Activated CD8-positive, alpha-beta T cell treated with anti-CD3 and anti-CD28 coated beads for 36 hours (primary cell): ENCODE data around the gene GLG1. TPM values are rescaled to one million over a fixed set of nuclear protein-coding genes. Genes with fewer than 3 reads are reported as not detected.

Experiments used
- ATAC-seq: fragments of 200-7000 bp; cut with Tn5 transposase; one replicate; pipeline ENCODE4 v1.10.0; 2021; ENCODE audit warnings: mild to moderate bottlenecking, moderate library complexity
- CTCF ChIA-PET: fragments of 350-600 bp; sonication (Branson Sonifier 250); formaldehyde crosslinking; loops from one replicate; lab custom pipeline; 2021; ENCODE audit warnings: antibody characterized with exemption; lab: Charles Lee
- POLR2A ChIA-PET: fragments of 350-600 bp; sonication (Branson Sonifier 250); formaldehyde crosslinking; loops from one replicate; lab custom pipeline; 2021; ENCODE audit warnings: antibody characterized with exemption; lab: Charles Lee
- DNase-seq: peaks from one replicate; pipeline ENCODE4 v3.0.0-alpha.2; 2020
- H3K27ac Mint-ChIP-seq: one replicate; pipeline ENCODE4 v1.8.0; 2021; ENCODE audit warnings: mild to moderate bottlenecking, mixed read lengths
- H3K27me3 Mint-ChIP-seq: one replicate; pipeline ENCODE4 v1.8.0; 2021; ENCODE audit warnings: mixed read lengths
- H3K36me3 Mint-ChIP-seq: one replicate; pipeline ENCODE4 v1.8.0; 2021; ENCODE audit warnings: low read depth, mixed read lengths
- H3K4me1 Mint-ChIP-seq: one replicate; pipeline ENCODE4 v1.8.0; 2021; ENCODE audit warnings: low read depth, mixed read lengths
- H3K4me3 Mint-ChIP-seq: one replicate; pipeline ENCODE4 v1.8.0; 2021; ENCODE audit warnings: mild to moderate bottlenecking, moderate library complexity, mixed read lengths
- H3K9me3 Mint-ChIP-seq: one replicate; pipeline ENCODE4 v1.8.0; 2021; ENCODE audit warnings: mixed read lengths
- CTCF ChIP-seq: fragments of 200-600 bp; IDR thresholded peaks from one replicate; pipeline ENCODE4 v1.8.0; 2022; ENCODE audit warnings: antibody characterized with exemption, mild to moderate bottlenecking
- intact Hi-C: fragments of 100-400 bp; cut with micrococcal nuclease; formaldehyde crosslinking; loops from one replicate; pipeline ENCODE4 v1.10.0; 2022
- total RNA-seq, 2 experiments: library from RNA; stranded (reverse); gene quantifications; one replicate each; pipeline ENCODE4 v1.2.3, GENCODE V29; 2021

The GLG1 gene
- total RNA-seq, 2 experiments from 2014 or later = 70.0 to 74.9 TPM

DNA sequence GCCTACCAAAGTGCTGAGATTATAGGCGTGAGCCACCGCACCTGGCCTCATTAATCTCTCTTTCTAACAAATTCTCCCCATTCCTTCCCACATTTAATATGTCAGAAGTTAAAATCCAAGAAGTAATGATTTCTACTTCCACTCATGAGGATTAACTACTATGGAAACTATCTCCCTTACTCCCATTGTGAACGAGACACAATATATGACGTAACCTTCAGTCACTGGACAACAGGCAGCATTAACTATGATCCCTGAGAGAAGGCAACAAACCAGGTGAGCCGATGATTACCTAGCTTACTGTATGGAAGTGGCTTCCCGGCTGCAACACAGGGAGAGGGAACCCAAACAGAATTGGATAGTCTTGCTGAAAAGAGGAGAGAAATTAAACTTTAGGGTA lies 20.0 kb downstream of the GLG1 start:
- Mint-ChIP-seq H3K27ac (peak overlapping the region; percentile 31), H3K4me1 (peaks cover 56% of the 10 kb centered on the region), H3K36me3 (peaks cover 18% of the 10 kb centered on the region), H3K9me3 (no peaks in the 10 kb centered on the region), H3K4me3 (no peak overlapping the region), H3K27me3 (no peaks in the 10 kb centered on the region)
- POLR2A ChIA-PET = interaction anchor here (1.3 to 2.0 kb wide), 2 partner anchors 8 to 10 kb away, joined by 4 to 6 read pairs; no protein-coding TSS in a partner anchor
- CTCF ChIA-PET = interaction anchor here (0.8 kb wide), 1 partner anchor 20 kb away, joined by 3 read pairs; the partner anchor contains the start of gene GLG1
- TF ChIP-seq CTCF = no peak
- intact Hi-C loops = no loop called here
- ATAC-seq = no peak
- DNase-seq = no peak

DNA sequence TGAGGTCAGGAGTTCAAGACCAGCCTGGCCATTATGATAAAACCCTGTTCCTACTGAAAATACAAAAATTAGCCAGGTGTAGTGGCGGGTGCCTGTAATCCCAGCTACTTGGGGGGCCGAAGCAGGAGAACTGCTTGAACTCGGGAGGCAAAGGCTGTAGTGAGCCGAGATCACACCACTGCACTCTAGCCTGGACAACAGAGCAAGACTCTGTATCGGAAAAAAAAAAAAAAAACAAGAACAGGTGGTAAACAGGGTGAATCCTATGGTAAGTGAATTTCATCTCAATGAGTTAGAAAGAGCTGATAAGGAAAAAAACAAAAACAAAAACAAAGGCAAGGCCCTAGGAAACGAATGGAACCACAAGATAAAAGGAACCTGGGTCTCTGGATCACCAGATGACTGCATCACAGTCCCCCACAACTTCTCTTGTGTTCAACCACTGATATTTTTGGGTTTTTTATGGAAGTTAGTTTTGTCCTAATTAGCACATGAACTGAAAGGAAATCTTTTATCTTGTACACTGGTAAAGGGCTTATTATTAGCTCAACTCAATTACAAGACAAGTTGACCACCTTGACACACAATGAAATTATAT lies 21.0 kb downstream of the GLG1 start:
- no peak for TF ChIP-seq CTCF
- DNase-seq (no peak), ATAC-seq (no peak)
- intact Hi-C loops = no loop called here
- Mint-ChIP-seq H3K4me1 (peaks cover 66% of the 10 kb centered on the region), H3K27me3 (no peaks in the 10 kb centered on the region), H3K36me3 (peaks cover 19% of the 10 kb centered on the region), H3K4me3 (no peak overlapping the region), H3K9me3 (no peaks in the 10 kb centered on the region), H3K27ac (peak overlapping the region; percentile 34)
- CTCF ChIA-PET = interaction anchor here (1.0 kb wide), 1 partner anchor 8 kb away, joined by 3 read pairs; no protein-coding TSS in a partner anchor
- POLR2A ChIA-PET = interaction anchor here (1.2 to 2.0 kb wide), 2 partner anchors 11 to 25 kb away, joined by 3 to 6 read pairs; no protein-coding TSS in a partner anchor

DNA sequence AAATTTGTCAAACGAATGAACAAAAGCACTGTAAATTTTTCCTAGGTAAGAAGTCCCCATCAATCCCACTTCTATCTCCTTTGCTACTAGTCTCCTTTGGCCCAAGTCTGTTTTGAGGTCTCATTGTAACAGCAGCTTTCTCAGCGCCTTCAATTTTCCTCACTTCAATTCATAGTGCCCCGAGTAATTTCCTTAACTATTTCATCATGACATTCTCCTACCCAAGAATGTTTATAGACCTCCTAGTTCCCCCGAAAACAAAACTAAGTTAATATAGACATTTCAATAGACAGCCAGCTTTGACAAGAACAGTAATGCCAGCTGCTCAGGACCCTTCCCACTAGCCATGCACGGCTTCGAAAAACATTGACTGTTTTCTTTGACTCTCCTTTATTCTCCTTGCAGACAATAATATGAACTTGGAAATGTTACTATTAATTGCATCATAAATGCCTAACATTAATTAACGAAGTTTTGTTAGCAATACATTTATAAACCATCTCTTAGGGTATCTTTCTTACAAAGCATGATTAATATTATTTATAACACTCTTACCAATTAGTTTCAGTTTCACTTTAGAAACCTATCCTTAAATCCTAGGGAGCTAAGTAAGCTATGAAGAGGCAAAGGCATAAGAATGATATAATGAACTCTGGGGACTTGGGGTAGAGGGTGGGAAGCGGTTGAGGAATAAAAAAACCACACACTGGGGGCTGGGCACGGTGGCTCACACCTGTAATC lies 22.8 kb downstream of the GLG1 start:
- H3K36me3 Mint-ChIP-seq = peaks cover 15% of the 10 kb centered on the region
- ATAC-seq = no peak
- intact Hi-C loops = no loop called here
- H3K27me3 Mint-ChIP-seq = no peaks in the 10 kb centered on the region
- CTCF ChIA-PET = interaction anchor here (1.1 kb wide), 1 partner anchor 8 kb away, joined by 3 read pairs; no protein-coding TSS in a partner anchor
- POLR2A ChIA-PET = interaction anchor here (1.1 kb wide), 1 partner anchor 13 kb away, joined by 3 read pairs; no protein-coding TSS in a partner anchor
- DNase-seq = no peak
- peak overlapping the region; percentile 36 for H3K27ac Mint-ChIP-seq
- peaks cover 69% of the 10 kb centered on the region for H3K4me1 Mint-ChIP-seq
- H3K4me3 Mint-ChIP-seq = no peak overlapping the region
- TF ChIP-seq CTCF = no peak
- H3K9me3 Mint-ChIP-seq = no peaks in the 10 kb centered on the region

GRCh38 chr16:74582970-74583369 lies 23.9 kb downstream of the GLG1 start:
- Mint-ChIP-seq H3K4me3 (no peak overlapping the region), H3K27me3 (no peaks in the 10 kb centered on the region), H3K4me1 (peaks cover 71% of the 10 kb centered on the region), H3K36me3 (peaks cover 14% of the 10 kb centered on the region), H3K9me3 (no peaks in the 10 kb centered on the region), H3K27ac (no peak overlapping the region)
- ATAC-seq = no peak
- intact Hi-C loops = no loop called here
- TF ChIP-seq CTCF = no peak
- ChIA-PET POLR2A (interaction anchor here (1.1 kb wide), 1 partner anchor 12 kb away, joined by 3 read pairs; no protein-coding TSS in a partner anchor), CTCF (interaction anchor here (0.9 to 1.1 kb wide), 2 partner anchors 9 kb away, joined by 3 to 4 read pairs; no protein-coding TSS in a partner anchor)
- DNase-seq = no peak
